NB4 (cell line): ENCODE data around the gene CDH3.

Experiments used
- DNase-seq: peaks from one replicate; pipeline ENCODE4 v3.0.0; 2010; ENCODE audit warnings: low read depth
- H3K4me3 ChIP-seq: one replicate; pipeline ENCODE4 v1.5.1; 2011; ENCODE audit warnings: mild to moderate bottlenecking, low read depth, low read length, moderate library complexity
- MAX ChIP-seq: IDR thresholded peaks from 2 replicates; pipeline ENCODE4 v1.6.1; 2011; ENCODE audit warnings: low read depth, low read length
- MYC ChIP-seq: IDR thresholded peaks from 2 replicates; pipeline ENCODE4 v1.6.1; 2011; ENCODE audit warnings: low read depth, low read length

CDH3 gene

GRCh38 chr16:68749432-68749831, 104.3 kb downstream of the CDH3 start:
- no peak for DNase-seq
- H3K4me3 ChIP-seq = no peak overlapping the region
- TF ChIP-seq MYC (no peak), MAX (no peak)
